Measurements from ENCODE around the gene UGT1A9.

Gene UGT1A9

GRCh38 chr2:233815861-233816260 lies 144.2 kb downstream of the UGT1A9 start:
- DNase-seq (ENCODE audit: low read depth in 1 of 2, low spot score in 1 of 2) = no peak

- no peak for DNase-seq (ENCODE audit: low read depth in 1 of 2, low spot score in 1 of 2)
Measured at GRCh38 chr2:233816334-233816733, 144.6 kb downstream of the UGT1A9 start.

DNA sequence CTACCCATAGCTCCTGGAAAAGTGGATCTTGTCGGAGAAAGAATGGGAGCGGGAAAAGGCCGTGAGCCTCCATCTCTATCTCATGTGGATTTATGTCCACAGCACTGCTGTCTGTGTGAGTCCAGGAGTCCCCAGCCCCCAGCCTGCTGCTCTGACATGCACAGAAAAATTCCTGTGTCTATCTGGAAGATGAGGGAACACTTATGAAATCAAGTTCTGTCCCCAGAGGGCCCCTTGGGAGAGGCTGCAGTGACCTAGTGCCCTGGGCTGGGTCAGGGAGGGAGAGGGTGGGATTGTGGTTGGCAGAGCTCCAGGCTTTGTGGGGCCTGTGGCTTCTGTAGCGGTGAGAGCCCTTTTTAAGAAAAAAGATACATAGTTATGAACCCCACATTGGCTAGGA lies 145.1 kb downstream of the UGT1A9 start:
- no peak for DNase-seq (ENCODE audit: low read depth in 1 of 2, low spot score in 1 of 2)

- DNase-seq (ENCODE audit: low read depth in 1 of 2, low spot score in 1 of 2) = no peak
Measured at GRCh38 chr2:233817361-233817911, 145.7 kb downstream of the UGT1A9 start.

- no peak for DNase-seq (ENCODE audit: low read depth in 1 of 2, low spot score in 1 of 2)
Measured at GRCh38 chr2:233817995-233818638, 146.4 kb downstream of the UGT1A9 start.

- DNase-seq (ENCODE audit: low read depth in 1 of 2, low spot score in 1 of 2) = no peak
Measured at GRCh38 chr2:233818639-233819621, 147.2 kb downstream of the UGT1A9 start.

DNA sequence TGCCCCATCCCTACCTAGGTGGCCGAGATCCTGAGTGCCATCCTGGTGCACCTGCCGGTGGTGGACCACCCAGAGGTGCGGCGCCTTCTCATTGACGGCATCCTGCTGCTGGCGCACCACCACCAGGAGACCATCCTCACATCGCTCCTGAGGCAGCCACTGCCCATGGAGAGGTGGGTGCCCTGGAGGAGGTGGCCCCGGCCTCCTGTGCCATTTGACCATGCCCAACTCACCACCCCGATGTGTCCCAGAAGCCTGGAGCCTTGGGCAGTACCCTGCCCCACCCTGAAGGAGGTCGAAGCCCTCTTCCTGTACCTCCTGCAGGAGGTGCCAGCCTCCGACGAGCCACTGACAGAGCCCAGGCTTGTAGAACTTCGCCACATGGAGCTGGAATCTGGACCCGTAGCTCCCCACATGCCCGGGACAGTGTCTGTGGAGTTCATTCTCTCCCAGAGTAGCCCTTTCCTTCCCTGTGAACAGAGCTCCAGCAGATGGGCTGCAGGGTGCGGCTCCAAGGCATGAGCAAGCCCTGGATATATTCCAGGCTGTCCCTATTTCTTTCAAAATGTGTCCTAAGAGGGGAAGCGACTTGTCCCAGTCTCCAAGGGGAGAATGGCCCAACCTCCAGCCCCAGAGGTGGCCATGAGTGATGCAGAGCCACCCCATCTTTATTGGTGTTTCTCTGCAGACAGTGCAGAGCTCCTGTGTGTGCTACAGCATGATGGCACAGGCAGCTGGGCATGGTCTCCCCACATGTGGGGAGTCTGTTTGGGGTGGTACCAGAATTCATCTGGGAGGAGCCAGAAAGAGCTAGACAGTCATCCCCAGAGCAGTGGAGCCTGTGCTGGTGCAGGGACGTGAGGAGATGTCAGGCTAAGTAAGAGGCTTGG lies 148.4 kb downstream of the UGT1A9 start:
- no peak for DNase-seq (ENCODE audit: low read depth in 1 of 2, low spot score in 1 of 2)

DNA sequence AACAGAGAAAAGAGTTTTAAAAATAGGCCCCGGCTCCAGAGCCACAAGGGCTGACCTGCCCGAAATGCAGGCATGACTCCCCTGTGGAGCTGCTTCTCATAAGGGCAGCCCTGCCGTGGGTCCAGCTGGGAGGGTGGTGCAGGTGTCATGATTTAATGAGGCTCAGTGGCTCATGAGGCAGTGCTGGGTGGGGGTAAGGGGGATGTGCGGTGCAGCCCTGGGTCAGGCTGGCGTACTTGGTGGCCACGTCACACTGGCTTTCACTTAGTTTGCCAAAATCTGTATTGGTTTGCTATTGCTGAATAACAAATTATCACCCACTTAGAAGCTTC lies 149.0 kb downstream of the UGT1A9 start:
- no peak for DNase-seq (ENCODE audit: low read depth in 1 of 2, low spot score in 1 of 2)

DNA sequence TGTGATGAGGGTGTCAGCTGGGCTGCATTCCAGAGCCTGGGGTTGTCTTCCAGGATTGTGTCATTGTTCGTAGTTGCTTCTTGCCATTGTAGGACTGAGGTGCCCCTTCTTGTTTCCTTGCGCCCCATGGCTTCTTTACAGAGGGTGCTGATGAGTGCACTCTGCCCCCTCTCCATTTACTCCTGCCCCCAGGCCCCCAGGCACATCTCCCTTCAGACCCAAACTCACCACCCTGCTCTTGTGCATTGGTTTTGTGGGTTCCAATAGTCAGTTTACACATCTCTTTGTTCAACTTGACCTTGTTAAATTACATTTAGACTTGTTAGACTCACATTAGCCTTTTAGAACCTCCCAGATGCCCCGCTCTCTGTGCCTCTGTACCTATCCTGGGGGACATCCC lies 149.5 kb downstream of the UGT1A9 start:
- DNase-seq (ENCODE audit: low read depth in 1 of 2, low spot score in 1 of 2) = no peak

DNA sequence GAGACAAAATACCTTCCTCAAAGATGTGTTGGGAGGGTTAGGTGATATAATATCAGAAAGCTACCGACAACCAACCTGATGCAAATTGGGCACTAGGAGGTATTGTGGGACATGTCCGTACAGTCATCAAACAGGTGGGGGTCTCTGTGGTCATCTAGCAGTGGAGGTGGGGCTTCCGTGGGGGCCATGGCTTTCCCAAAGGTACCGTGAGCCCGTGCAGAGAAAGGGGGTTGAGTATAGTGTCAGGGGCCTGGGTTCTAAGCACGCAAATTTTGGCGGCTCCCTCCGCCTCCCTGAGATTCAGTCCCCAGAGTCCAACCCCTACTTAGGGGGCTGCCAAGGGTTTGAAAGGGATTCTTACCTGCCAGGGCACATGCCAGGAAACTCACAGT lies 150.0 kb downstream of the UGT1A9 start:
- no peak for DNase-seq (ENCODE audit: low read depth in 1 of 2, low spot score in 1 of 2)

DNA sequence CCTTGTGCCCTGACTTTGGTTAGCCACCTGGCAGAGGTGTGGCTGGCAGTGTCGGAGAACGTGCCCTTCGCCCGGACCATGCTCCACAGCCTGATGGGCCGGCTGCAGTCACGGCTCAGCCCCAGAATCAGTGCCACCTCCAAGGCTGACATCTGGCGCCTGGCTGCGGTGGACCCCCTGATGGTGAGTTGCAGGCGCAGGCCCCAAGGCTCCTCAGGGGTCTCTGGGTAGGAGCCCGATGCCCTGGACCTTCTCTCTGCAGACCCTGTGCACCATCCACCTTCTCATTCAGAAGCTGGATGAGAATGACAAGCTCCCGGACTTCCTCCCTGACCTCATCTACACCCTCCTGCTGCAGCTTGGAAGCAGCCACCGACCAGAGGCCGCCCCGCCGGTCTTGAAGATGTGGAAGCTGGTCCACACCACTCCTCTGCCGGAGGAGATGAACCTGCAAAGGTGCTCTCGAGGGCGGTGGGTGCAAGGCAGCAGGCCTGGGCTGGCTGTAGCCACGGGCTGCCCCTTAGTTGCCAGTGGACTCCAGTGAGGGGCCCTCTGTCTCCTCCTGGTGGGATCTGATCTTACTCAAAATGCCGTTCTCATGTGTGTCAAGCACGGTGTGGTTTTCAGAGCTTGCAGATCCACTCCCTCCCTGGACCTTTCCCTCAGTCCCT lies 150.5 kb downstream of the UGT1A9 start:
- DNase-seq (ENCODE audit: low read depth in 1 of 2, low spot score in 1 of 2) = no peak
